ENCODE results near the gene FRMD6.

- TF ChIP-seq CTCF (conservative IDR thresholded peaks at IDR 0.05; ENCODE audit: low read depth in 2 of 2) (no peak), EZH2 (IDR thresholded peaks at IDR 0.05; ENCODE audit: low read depth, unreplicated experiment) (no peak), ZNF114 (CRISPR knock-in tag; IDR thresholded peaks at IDR 0.05) (no peak), CREB1 (CRISPR knock-in tag; IDR thresholded peaks at IDR 0.05; ENCODE audit: low read depth) (no peak), EZH2phosphoT487 (IDR thresholded peaks at IDR 0.05; ENCODE audit: unreplicated experiment) (no peak), REST (IDR thresholded peaks at IDR 0.05; ENCODE audit: unreplicated experiment) (no peak), NANOG (IDR thresholded peaks at IDR 0.05; ENCODE audit: borderline replicate concordance) (no peak), POLR2AphosphoS5 (IDR thresholded peaks at IDR 0.05; ENCODE audit: low read depth) (no peak), JUNB (IDR thresholded peaks at IDR 0.05; ENCODE audit: unreplicated experiment) (no peak), STAT1 (IDR thresholded peaks at IDR 0.05; ENCODE audit: unreplicated experiment) (no peak), ETS1 (IDR thresholded peaks at IDR 0.05) (no peak)
Observed at GRCh38 chr14:51677738-51678137, 26.0 kb downstream of the FRMD6 start.
